Right renal pelvis (tissue), 4 donors: Measurements from ENCODE around the gene ITFG1. TPM values are rescaled to one million over a fixed set of nuclear protein-coding genes. Genes with fewer than 3 reads are reported as not detected.
"Not testable (repeated sequence)": the region's sequence is repeated elsewhere in the genome, so short reads cannot be mapped to it uniquely, and the experiment has no call there.

Experiments
- DNase-seq, 4 donors: peaks; one replicate each; pipeline ENCODE4 v3.0.0-alpha.2; 2013; ENCODE audit warnings: low read depth in 4 of 4, low spot score in 3 of 4, missing footprints in 1 of 4
- polyA plus RNA-seq, 4 donors: library from polyadenylated mRNA; unstranded; fragments of 120-200 nt; gene quantifications; one replicate each; pipeline ENCODE4 v1.2.1, GENCODE V29; 2013; ENCODE audit not compliant: insufficient read length in 4 of 4

The ITFG1 gene
- polyA plus RNA-seq, 4 donors, result 109 to 145 (median 129) TPM

GRCh38 chr16:47347021-47347696 lies 113.7 kb downstream of the ITFG1 start:
- not testable (repeated sequence) for DNase-seq

- no peak for DNase-seq
Observed at GRCh38 chr16:47342055-47342454, 118.8 kb downstream of the ITFG1 start.

GRCh38 chr16:47330562-47330961 lies 130.3 kb downstream of the ITFG1 start:
- DNase-seq, result not testable (repeated sequence)

- DNase-seq, result not testable (repeated sequence)
Observed at GRCh38 chr16:47324309-47324708, 136.6 kb downstream of the ITFG1 start.

GRCh38 chr16:47323241-47323640 lies 137.6 kb downstream of the ITFG1 start:
- no peak for DNase-seq

- DNase-seq, result no peak
Observed at GRCh38 chr16:47320546-47321310, 140.1 kb downstream of the ITFG1 start.

- DNase-seq, result no peak
Observed at GRCh38 chr16:47317465-47318240, 143.2 kb downstream of the ITFG1 start.

GRCh38 chr16:47316442-47317015 lies 144.3 kb downstream of the ITFG1 start:
- DNase-seq, result no peak

- DNase-seq, result no peak
Observed at GRCh38 chr16:47311738-47312505, 148.9 kb downstream of the ITFG1 start.

- DNase-seq, result no peak
Observed at GRCh38 chr16:47310792-47311211, 150.1 kb downstream of the ITFG1 start.

- no peak for DNase-seq
Observed at GRCh38 chr16:47309581-47310312, 151.1 kb downstream of the ITFG1 start.

GRCh38 chr16:47308601-47309000 lies 152.3 kb downstream of the ITFG1 start:
- DNase-seq, result no peak

- DNase-seq, result no peak
Observed at GRCh38 chr16:47304563-47304962, 156.3 kb downstream of the ITFG1 start.

- no peak for DNase-seq
Observed at GRCh38 chr16:47299587-47299986, 161.3 kb downstream of the ITFG1 start.

GRCh38 chr16:47284999-47285398 lies 175.9 kb downstream of the ITFG1 start:
- DNase-seq, result no peak

- no peak for DNase-seq
Observed at GRCh38 chr16:47278306-47278970, 182.4 kb downstream of the ITFG1 start.

GRCh38 chr16:47276522-47276921 lies 184.3 kb downstream of the ITFG1 start:
- DNase-seq, result no peak

- no peak for DNase-seq
Observed at GRCh38 chr16:47262938-47263337, 197.9 kb downstream of the ITFG1 start.

- DNase-seq, result no peak
Observed at GRCh38 chr16:47260503-47260902, 200.4 kb downstream of the ITFG1 start.
